ENCODE measurements around the gene AGMAT. TPM values are rescaled to one million over a fixed set of nuclear protein-coding genes. Genes with fewer than 3 reads are reported as not detected.

AGMAT gene
- total and polyA plus RNA-seq, 2 of the 13 experiments (the other 11 are each of a cell fraction or from before 2014, with no cell fraction given), result 59.1 to 174 TPM

- intact Hi-C loops (cut with micrococcal nuclease; ENCODE audit: unreplicated experiment), result no loop called here
- Histone ChIP-seq H3K27ac (ENCODE audit: extremely low read length, insufficient read depth, low read length) (no peak overlapping the region), H3K4me3 (replicated peaks in 1 of 3; ENCODE audit: insufficient read depth in 1 of 3, low read depth in 2 of 3, low read length in 3 of 3) (no peak overlapping the region), H4K20me1 (ENCODE audit: insufficient read depth, low read length) (no peaks in the 10 kb centered on the region), H3K4me2 (ENCODE audit: low read depth, low read length) (no peak overlapping the region), H3K36me3 (replicated peaks in 1 of 2; ENCODE audit: control insufficient read depth in 1 of 2, insufficient read depth in 2 of 2, low read length in 2 of 2) (peaks cover 34 to 60% of the 10 kb centered on the region in 2 experiments), H3K27me3 (ENCODE audit: control insufficient read depth in 1 of 2, insufficient read depth in 2 of 2, low read length in 2 of 2) (no peaks in the 10 kb centered on the region), H3K9me3 (ENCODE audit: low read length) (no peaks in the 10 kb centered on the region), H2AFZ (ENCODE audit: low read length) (no peak overlapping the region), H3K4me1 (ENCODE audit: insufficient read depth, low read length) (peaks cover 22% of the 10 kb centered on the region), H3K9ac (ENCODE audit: insufficient read depth, low read depth, low read length) (no peak overlapping the region), H3K79me2 (ENCODE audit: insufficient read depth, low read length) (peaks cover 9% of the 10 kb centered on the region)
- FAIRE-seq, result no peak
- WGBS (ENCODE audit: low lambda C conversion rate), result 96% methylated on average over 3 of the region's 4 CpGs
- in situ Hi-C loops (cut with HindIII; ENCODE audit: extremely low pct_ligation_motif_present, low pct_unique_long_range_greater_than_20kb), result no loop called here
- TF ChIP-seq DNMT1 (CRISPR knock-in tag; IDR thresholded peaks at IDR 0.05) (no peak), POLR2A (IDR thresholded peaks at IDR 0.05; ENCODE audit: insufficient read depth in 1 of 2, low read depth in 2 of 2, low read length in 2 of 2) (0 out of 4 replicates have a peak, but pooled peaks of 1 of the 2 experiments have one; percentile 19), ZNF331 (CRISPR knock-in tag; IDR thresholded peaks at IDR 0.05) (no peak), JUNB (CRISPR knock-in tag; IDR thresholded peaks at IDR 0.05; ENCODE audit: borderline replicate concordance) (no peak), GABPB1 (CRISPR knock-in tag; IDR thresholded peaks at IDR 0.05) (no peak), SPEN (CRISPR knock-in tag; IDR thresholded peaks at IDR 0.05; ENCODE audit: low read depth) (no peak), SNRNP70 (IDR thresholded peaks at IDR 0.05; ENCODE audit: low read depth, low read length) (no peak)
- ChIA-PET POLR2A (interaction anchor here (0.9 kb wide), 1 partner anchor 19 kb away, joined by 3 read pairs; no protein-coding TSS in a partner anchor), CTCF (ENCODE audit: low intra/inter-chr PET ratio, low total read pairs) (no interaction called here)
- no TSS peak for BruUV-seq (replicated peaks)
- no peak for ATAC-seq
- DNase-seq (ENCODE audit: low spot score), result no peak
Observed at GRCh38 chr1:15577691-15578090, 7.2 kb downstream of the AGMAT start.

GRCh38 chr1:15575549-15576150 lies 9.2 kb downstream of the AGMAT start:
- Histone ChIP-seq H3K36me3 (replicated peaks in 1 of 2; ENCODE audit: control insufficient read depth in 1 of 2, insufficient read depth in 2 of 2, low read length in 2 of 2) (peaks cover 29 to 64% of the 10 kb centered on the region in 2 experiments), H3K9ac (ENCODE audit: insufficient read depth, low read depth, low read length) (no peak overlapping the region), H3K79me2 (ENCODE audit: insufficient read depth, low read length) (peaks cover 5% of the 10 kb centered on the region), H3K4me3 (replicated peaks in 1 of 3; ENCODE audit: insufficient read depth in 1 of 3, low read depth in 2 of 3, low read length in 3 of 3) (no peak overlapping the region), H2AFZ (ENCODE audit: low read length) (no peak overlapping the region), H3K27me3 (ENCODE audit: control insufficient read depth in 1 of 2, insufficient read depth in 2 of 2, low read length in 2 of 2) (no peaks in the 10 kb centered on the region), H3K4me2 (ENCODE audit: low read depth, low read length) (no peak overlapping the region), H4K20me1 (ENCODE audit: insufficient read depth, low read length) (no peaks in the 10 kb centered on the region), H3K4me1 (ENCODE audit: insufficient read depth, low read length) (peaks cover 17% of the 10 kb centered on the region), H3K27ac (ENCODE audit: extremely low read length, insufficient read depth, low read length) (no peak overlapping the region), H3K9me3 (ENCODE audit: low read length) (no peaks in the 10 kb centered on the region)
- 97% methylated on average over 7 of the region's 7 CpGs for WGBS (ENCODE audit: low lambda C conversion rate)
- POLR2A ChIA-PET, result no interaction called here
- CTCF ChIA-PET (ENCODE audit: low intra/inter-chr PET ratio, low total read pairs), result no interaction called here
- in situ Hi-C loops (cut with HindIII; ENCODE audit: extremely low pct_ligation_motif_present, low pct_unique_long_range_greater_than_20kb) (no loop called here), intact Hi-C loops (cut with micrococcal nuclease; ENCODE audit: unreplicated experiment) (no loop called here)
- ATAC-seq (no peak), FAIRE-seq (no peak), DNase-seq (ENCODE audit: low spot score) (no peak)
- TF ChIP-seq POLR2G (IDR thresholded peaks at IDR 0.05; ENCODE audit: low read depth, low read length), result 0 out of 2 replicates have a peak, but pooled peaks have one; percentile 7
- TF ChIP-seq KDM6A (CRISPR knock-in tag; IDR thresholded peaks at IDR 0.05; ENCODE audit: low read depth), result no peak
- no peak for TF ChIP-seq ZSCAN5A (CRISPR knock-in tag; IDR thresholded peaks at IDR 0.05; ENCODE audit: borderline replicate concordance)
- peak; percentile 55; the same call in 1 of the 2 replicates for TF ChIP-seq ZNF121 (CRISPR knock-in tag; IDR thresholded peaks at IDR 0.05)
- no peak for TF ChIP-seq ZNF460 (CRISPR knock-in tag; IDR thresholded peaks at IDR 0.05; ENCODE audit: borderline replicate concordance)
- TF ChIP-seq HES4 (CRISPR knock-in tag; IDR thresholded peaks at IDR 0.05; ENCODE audit: borderline replicate concordance), result no peak
- TF ChIP-seq HDAC6 (IDR thresholded peaks at IDR 0.05; ENCODE audit: low read depth, low read length), result no peak
- BruUV-seq (replicated peaks), result no TSS peak
